A549 (cell line): ENCODE results near the gene RABEPK. TPM values are rescaled to one million over a fixed set of nuclear protein-coding genes. Genes with fewer than 3 reads are reported as not detected.

Source experiments
- ATAC-seq, 2 experiments: fragments of 200-7000 bp in 1 of 2; fragments of >200 bp in 1 of 2; cut with Nextera tagmentation in 1 of 2; cut with Tn5 transposase in 1 of 2; 3 replicates each; pipeline versions ENCODE4 v1.8.0 to v1.9.1; 2018 to 2020; ENCODE audit warnings: mild to moderate bottlenecking in 1 of 2, moderate library complexity in 1 of 2
- CTCF ChIA-PET: fragments of 300-600 bp; sonication (Branson Sonifier 250); formaldehyde crosslinking; extraction: SDS; loops from one replicate; lab custom pipeline; 2021; ENCODE audit warnings: antibody characterized with exemption, inconsistent platforms; lab: Yijun Ruan, JAX
- POLR2A ChIA-PET: fragments of 350-600 bp; formaldehyde crosslinking; extraction: SDS; loops from one replicate; lab custom pipeline; 2021; ENCODE audit warnings: antibody characterized with exemption, inconsistent platforms; lab: Yijun Ruan, JAX
- DNase-seq, 2 experiments: peaks; one replicate each; pipeline versions ENCODE4 v3.0.0 to v3.0.0-alpha.2; 2011 to 2016; ENCODE audit warnings: low read depth in 1 of 2, low spot score in 1 of 2
- FAIRE-seq: peaks from 2 replicates; lab custom pipeline; 2011; peaks lifted over from hg19 to GRCh38; lab: Jason Lieb, UNC
- H3K27ac ChIP-seq, 2 experiments: fragments of >200 bp; sonication (Bioruptor Twin); formaldehyde crosslinking; 3 replicates each; pipeline ENCODE4 v1.5.1; 2016 to 2017
- H3K4me1 ChIP-seq: fragments of >200 bp; sonication (Bioruptor Twin); formaldehyde crosslinking; 3 replicates; pipeline ENCODE4 v1.6.1; 2016
- H3K4me2 ChIP-seq: fragments of >200 bp; sonication (Bioruptor Twin); formaldehyde crosslinking; 3 replicates; pipeline ENCODE4 v1.6.1; 2016
- H3K4me3 ChIP-seq: fragments of >200 bp; sonication (Bioruptor Twin); formaldehyde crosslinking; 3 replicates; pipeline ENCODE4 v1.5.1; 2016
- H3K9me3 ChIP-seq: fragments of >200 bp; sonication (Bioruptor Twin); formaldehyde crosslinking; 3 replicates; pipeline ENCODE4 v1.6.1; 2016
- CBX2 ChIP-seq: fragments of 200-600 bp; sonication (generic); IDR thresholded peaks from 2 replicates; pipeline ENCODE4 v1.6.1; 2016; ENCODE audit warnings: low read depth, mild to moderate bottlenecking, borderline replicate concordance
- CBX8 ChIP-seq: fragments of 200-600 bp; sonication (generic); IDR thresholded peaks from 2 replicates; pipeline ENCODE4 v1.6.1; 2016
- CHD2 ChIP-seq: fragments of 150-350 bp; IDR thresholded peaks from 2 replicates; pipeline ENCODE4 v1.6.1; 2014; ENCODE audit warnings: low read length; ENCODE audit not compliant: partially characterized antibody
- CHD4 ChIP-seq: fragments of 200-600 bp; sonication (generic); IDR thresholded peaks from 2 replicates; pipeline ENCODE4 v1.6.1; 2016; ENCODE audit warnings: antibody characterized with exemption, mild to moderate bottlenecking, borderline replicate concordance
- EP300 ChIP-seq, 2 experiments: fragments of >200 bp; sonication (Bioruptor Twin); formaldehyde crosslinking; IDR thresholded peaks; 2 replicates in 1 of 2; 3 replicates in 1 of 2; pipeline ENCODE4 v1.6.1; 2016 to 2017
- FOSL2 ChIP-seq, 2 experiments: fragments of 450-650 bp in 1 of 2; fragments of >200 bp in 1 of 2; sonication (Bioruptor Twin) in 1 of 2; formaldehyde crosslinking; IDR thresholded peaks; 2 replicates each; pipeline versions ENCODE4 v1.5.0 to v1.6.1; 2016 to 2020; ENCODE audit warnings: mild to moderate bottlenecking in 1 of 2, moderate library complexity in 1 of 2
- HDAC2 ChIP-seq: fragments of 200-600 bp; sonication (generic); IDR thresholded peaks from 2 replicates; pipeline ENCODE4 v1.6.1; 2016
- HEYL ChIP-seq: fragments of 250-450 bp; sonication (Bioruptor Pico); IDR thresholded peaks from 2 replicates; pipeline ENCODE4 v1.8.0; 2021; ENCODE audit warnings: mild to moderate bottlenecking, moderate library complexity
- HOXA7 ChIP-seq: fragments of 250-450 bp; sonication (Bioruptor Pico); IDR thresholded peaks from 2 replicates; pipeline ENCODE4 v1.5.0; 2020; ENCODE audit warnings: mild to moderate bottlenecking, moderate library complexity
- HOXB5 ChIP-seq: fragments of 250-450 bp; sonication (Bioruptor Pico); IDR thresholded peaks from 2 replicates; pipeline ENCODE4 v1.5.0; 2020; ENCODE audit warnings: mild to moderate bottlenecking, moderate library complexity
- JUNB ChIP-seq: fragments of >200 bp; sonication (Bioruptor Twin); formaldehyde crosslinking; IDR thresholded peaks from 2 replicates; pipeline ENCODE4 v1.6.1; 2016
- MAZ ChIP-seq: fragments of 150-350 bp; IDR thresholded peaks from 2 replicates; pipeline ENCODE4 v1.6.1; 2014; ENCODE audit warnings: antibody characterized with exemption, low read depth, low read length, borderline replicate concordance
- MYC ChIP-seq: IDR thresholded peaks from 2 replicates; pipeline ENCODE4 v1.6.1; 2012; ENCODE audit warnings: mild to moderate bottlenecking, inconsistent platforms, low read length, improper control_type of control experiment, borderline replicate concordance
- RAD21 ChIP-seq, 2 experiments: fragments of >200 bp in 1 of 2; sonication (Bioruptor Twin) in 1 of 2; formaldehyde crosslinking in 1 of 2; IDR thresholded peaks in 1 of 2; conservative IDR thresholded peaks in 1 of 2; 2 replicates in 1 of 2; 3 replicates in 1 of 2; pipeline ENCODE4 v1.6.1; 2012 to 2018; ENCODE audit warnings: inconsistent platforms in 1 of 2
- RARB ChIP-seq: fragments of 250-450 bp; sonication (Bioruptor Pico); IDR thresholded peaks from 2 replicates; pipeline ENCODE4 v1.8.0; 2021; ENCODE audit warnings: mild to moderate bottlenecking, moderate library complexity
- RNF2 ChIP-seq: fragments of 200-600 bp; sonication (generic); IDR thresholded peaks from 2 replicates; pipeline ENCODE4 v1.6.1; 2016; ENCODE audit warnings: low read depth, mild to moderate bottlenecking, antibody characterized with exemption, moderate library complexity, borderline replicate concordance
- SMC3 ChIP-seq: fragments of >200 bp; sonication (Bioruptor Twin); formaldehyde crosslinking; IDR thresholded peaks from 3 replicates; pipeline ENCODE4 v1.6.1; 2018; ENCODE audit warnings: inconsistent platforms
- SREBF2 ChIP-seq: fragments of 450-650 bp; IDR thresholded peaks from 2 replicates; pipeline ENCODE4 v1.6.1; 2014; ENCODE audit warnings: mild to moderate bottlenecking, moderate library complexity
- TP53 ChIP-seq: fragments of 250-450 bp; sonication (Bioruptor Pico); IDR thresholded peaks from 2 replicates; pipeline ENCODE4 v1.5.0; 2021; ENCODE audit warnings: mild to moderate bottlenecking, moderate library complexity
- ZNF302 ChIP-seq: fragments of 250-450 bp; sonication (Bioruptor Pico); IDR thresholded peaks from 2 replicates; pipeline ENCODE4 v1.9.0; 2021; ENCODE audit warnings: inconsistent platforms, mild to moderate bottlenecking, moderate library complexity
- ZSCAN20 ChIP-seq: fragments of 250-450 bp; sonication (Bioruptor Pico); IDR thresholded peaks from 2 replicates; pipeline ENCODE4 v1.8.0; 2022; ENCODE audit warnings: mild to moderate bottlenecking, moderate library complexity
- WGBS: methylation state at CpG from one replicate; pipeline ENCODE4 v1.1.6; 2017; ENCODE audit errors: missing lambda C conversion rate; 5-methylcytosine and 5-hydroxymethylcytosine counted together
- polyA plus RNA-seq, 4 experiments: library from polyadenylated mRNA; depleted of rRNA in 3 of 4; stranded (reverse); fragments of >200 nt; fragmentation: RNase III in 1 of 4; extraction: RNeasy Plus Mini Kit Qiagen cat#74134 plus additional on column Dnase treatment in 1 of 4; gene quantifications; 2 replicates in 3 of 4; 3 replicates in 1 of 4; pipeline ENCODE4 v1.2.3, GENCODE V29; 2011 to 2017
- TF ChIP-seq, protein P1 (sequence below): fragments of 200-600 bp; sonication (generic); IDR thresholded peaks from 2 replicates; pipeline ENCODE4 v1.6.1; 2016; ENCODE audit warnings: antibody characterized with exemption, mild to moderate bottlenecking, moderate library complexity
- TF ChIP-seq, protein P2 (sequence below): fragments of >200 bp; sonication (Bioruptor Twin); formaldehyde crosslinking; IDR thresholded peaks from 2 replicates; pipeline ENCODE4 v1.6.1; 2016
- TF ChIP-seq, protein P3 (sequence below): fragments of >200 bp; sonication (Bioruptor Twin); formaldehyde crosslinking; IDR thresholded peaks from 3 replicates; pipeline ENCODE4 v1.6.1; 2016

The RABEPK gene
- polyA plus RNA-seq, 2 of the 4 experiments (the other 2 are of a cell fraction) = 41.9 to 50.1 TPM

DNA sequence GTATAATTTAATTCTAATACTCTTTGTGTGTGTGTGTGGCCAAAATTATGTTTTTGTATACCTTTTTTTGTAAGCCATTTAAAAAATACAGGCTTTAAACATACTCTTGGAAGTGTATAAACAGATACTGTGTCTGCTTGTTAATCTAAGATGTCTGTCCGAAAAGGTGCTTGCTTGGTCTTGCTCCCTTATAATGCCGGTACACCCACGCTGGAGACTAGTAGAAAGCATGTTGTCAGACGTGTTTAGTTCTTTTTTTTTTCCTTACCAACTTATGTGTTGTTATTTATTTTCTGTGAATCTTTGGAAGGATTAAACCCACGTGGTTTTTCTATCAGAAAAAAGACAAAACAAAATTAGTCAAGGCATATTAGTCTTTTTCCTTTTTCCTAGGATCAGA lies 70.7 kb downstream of the RABEPK start:
- POLR2A ChIA-PET = no interaction called here
- peaks cover 18% of the 10 kb centered on the region for H3K4me1 ChIP-seq
- no peak for DNase-seq
- WGBS = 91% methylated on average over 5 of the region's 5 CpGs
- no peaks in the 10 kb centered on the region for H3K9me3 ChIP-seq
- no peak overlapping the region for H3K27ac ChIP-seq
- no peak overlapping the region for H3K4me2 ChIP-seq
- CTCF ChIA-PET = interaction anchor here (4.1 kb wide), 1 partner anchor 15 kb away, joined by 14 read pairs; no protein-coding TSS in a partner anchor
- TF ChIP-seq RAD21 (conservative IDR thresholded peaks at IDR 0.05 in 1 of 2, IDR thresholded peaks at IDR 0.05 in 1 of 2) = no peak
- TF ChIP-seq RNF2 = no peak
- TF ChIP-seq HOXB5 (CRISPR knock-in tag) = no peak
- no peak for TF ChIP-seq SREBF2
- TF ChIP-seq, protein P1, sequence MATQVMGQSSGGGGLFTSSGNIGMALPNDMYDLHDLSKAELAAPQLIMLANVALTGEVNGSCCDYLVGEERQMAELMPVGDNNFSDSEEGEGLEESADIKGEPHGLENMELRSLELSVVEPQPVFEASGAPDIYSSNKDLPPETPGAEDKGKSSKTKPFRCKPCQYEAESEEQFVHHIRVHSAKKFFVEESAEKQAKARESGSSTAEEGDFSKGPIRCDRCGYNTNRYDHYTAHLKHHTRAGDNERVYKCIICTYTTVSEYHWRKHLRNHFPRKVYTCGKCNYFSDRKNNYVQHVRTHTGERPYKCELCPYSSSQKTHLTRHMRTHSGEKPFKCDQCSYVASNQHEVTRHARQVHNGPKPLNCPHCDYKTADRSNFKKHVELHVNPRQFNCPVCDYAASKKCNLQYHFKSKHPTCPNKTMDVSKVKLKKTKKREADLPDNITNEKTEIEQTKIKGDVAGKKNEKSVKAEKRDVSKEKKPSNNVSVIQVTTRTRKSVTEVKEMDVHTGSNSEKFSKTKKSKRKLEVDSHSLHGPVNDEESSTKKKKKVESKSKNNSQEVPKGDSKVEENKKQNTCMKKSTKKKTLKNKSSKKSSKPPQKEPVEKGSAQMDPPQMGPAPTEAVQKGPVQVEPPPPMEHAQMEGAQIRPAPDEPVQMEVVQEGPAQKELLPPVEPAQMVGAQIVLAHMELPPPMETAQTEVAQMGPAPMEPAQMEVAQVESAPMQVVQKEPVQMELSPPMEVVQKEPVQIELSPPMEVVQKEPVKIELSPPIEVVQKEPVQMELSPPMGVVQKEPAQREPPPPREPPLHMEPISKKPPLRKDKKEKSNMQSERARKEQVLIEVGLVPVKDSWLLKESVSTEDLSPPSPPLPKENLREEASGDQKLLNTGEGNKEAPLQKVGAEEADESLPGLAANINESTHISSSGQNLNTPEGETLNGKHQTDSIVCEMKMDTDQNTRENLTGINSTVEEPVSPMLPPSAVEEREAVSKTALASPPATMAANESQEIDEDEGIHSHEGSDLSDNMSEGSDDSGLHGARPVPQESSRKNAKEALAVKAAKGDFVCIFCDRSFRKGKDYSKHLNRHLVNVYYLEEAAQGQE = no peak
- no peak for TF ChIP-seq HOXA7 (CRISPR knock-in tag)
- no peak for TF ChIP-seq SMC3
- TF ChIP-seq ZSCAN20 (CRISPR knock-in tag) = no peak
- no peak for TF ChIP-seq CHD2
- no peak for TF ChIP-seq HEYL
- TF ChIP-seq RARB = no peak
- TF ChIP-seq JUNB = no peak
- no peak for TF ChIP-seq CBX8
- no peak overlapping the region for H3K4me3 ChIP-seq
- no peak for ATAC-seq
- no peak for FAIRE-seq

DNA sequence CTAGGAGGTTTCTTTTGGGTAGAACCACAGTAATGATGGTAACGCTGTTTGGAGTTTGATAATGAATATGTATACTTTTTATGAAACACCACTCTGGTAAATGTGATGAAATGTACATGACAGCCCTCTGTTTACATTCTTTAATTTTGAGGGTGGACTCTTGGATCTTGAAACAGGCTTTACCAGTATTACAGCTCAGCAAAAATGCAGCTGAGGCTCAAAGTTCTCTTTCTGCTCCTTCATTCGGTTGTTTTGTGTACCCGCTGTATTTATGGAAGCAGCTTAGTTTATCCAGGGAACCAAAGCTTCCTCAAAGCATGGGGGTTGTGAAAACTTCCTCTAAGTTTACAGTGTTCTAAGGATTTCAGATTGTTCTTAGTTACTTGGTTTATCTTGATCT lies 72.4 kb downstream of the RABEPK start:
- CTCF ChIA-PET = interaction anchor here (0.6 to 1.3 kb wide), 3 partner anchors 9 to 18 kb away, joined by 3 to 5 read pairs (median 4); no protein-coding TSS in a partner anchor
- no peaks in the 10 kb centered on the region for H3K9me3 ChIP-seq
- H3K4me3 ChIP-seq = no peak overlapping the region
- peak overlapping the region in 1 of 2 experiments; percentile 47; a peak in 1 of 6 replicates for H3K27ac ChIP-seq
- POLR2A ChIA-PET = interaction anchor here (1.6 kb wide), 1 partner anchor 31 kb away, joined by 5 read pairs; the partner anchor contains the start of gene HSPA5
- H3K4me1 ChIP-seq = peaks cover 25% of the 10 kb centered on the region
- DNase-seq (no peak), FAIRE-seq (no peak), ATAC-seq (peak in 1 of 2 experiments; percentile 37; a peak in 2 of 6 replicates)
- H3K4me2 ChIP-seq = peak overlapping the region; percentile 67
- WGBS = 47% methylated on average over 3 of the region's 3 CpGs
- TF ChIP-seq FOSL2 (IDR thresholded peaks at IDR 0.05) (no peak), FOSL2 (CRISPR knock-in tag; IDR thresholded peaks at IDR 0.05) (no peak)

DNA sequence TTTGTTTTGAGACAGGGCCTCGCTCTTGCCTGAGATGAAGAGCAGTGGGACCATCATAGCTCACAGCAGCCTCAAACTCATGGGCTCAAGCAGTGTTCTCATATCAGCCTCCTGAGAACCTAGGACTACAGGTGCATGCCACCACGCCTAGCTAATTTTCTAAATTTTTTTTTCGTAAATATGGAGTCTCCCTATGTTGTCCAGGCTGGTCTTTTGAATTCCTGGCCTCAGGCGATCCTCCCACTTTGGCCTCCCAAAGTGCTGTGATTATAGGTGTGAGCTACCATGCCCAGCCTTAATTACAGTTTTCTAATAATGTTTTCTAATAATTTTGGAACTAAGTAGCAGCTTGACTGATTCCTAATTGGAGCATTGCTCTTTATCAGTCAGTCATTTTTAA lies 76.4 kb downstream of the RABEPK start:
- no peak overlapping the region for H3K4me3 ChIP-seq
- POLR2A ChIA-PET = interaction anchor here (1.1 kb wide), 1 partner anchor 35 kb away, joined by 3 read pairs; the partner anchor contains the start of gene HSPA5
- no peak overlapping the region for H3K4me2 ChIP-seq
- H3K4me1 ChIP-seq = peaks cover 22% of the 10 kb centered on the region
- 94% methylated on average over 4 of the region's 4 CpGs for WGBS
- FAIRE-seq (no peak), DNase-seq (no peak), ATAC-seq (no peak)
- H3K27ac ChIP-seq = no peak overlapping the region
- TF ChIP-seq HDAC2 (no peak), MYC (no peak), CBX2 (no peak), TP53 (CRISPR knock-in tag) (no peak), CHD4 (no peak), ZNF302 (no peak), MAZ (no peak), ZSCAN20 (CRISPR knock-in tag) (no peak), EP300 (IDR thresholded peaks at IDR 0.05) (no peak)
- TF ChIP-seq, protein P2, sequence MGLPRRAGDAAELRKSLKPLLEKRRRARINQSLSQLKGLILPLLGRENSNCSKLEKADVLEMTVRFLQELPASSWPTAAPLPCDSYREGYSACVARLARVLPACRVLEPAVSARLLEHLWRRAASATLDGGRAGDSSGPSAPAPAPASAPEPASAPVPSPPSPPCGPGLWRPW = no peak
- TF ChIP-seq, protein P3, sequence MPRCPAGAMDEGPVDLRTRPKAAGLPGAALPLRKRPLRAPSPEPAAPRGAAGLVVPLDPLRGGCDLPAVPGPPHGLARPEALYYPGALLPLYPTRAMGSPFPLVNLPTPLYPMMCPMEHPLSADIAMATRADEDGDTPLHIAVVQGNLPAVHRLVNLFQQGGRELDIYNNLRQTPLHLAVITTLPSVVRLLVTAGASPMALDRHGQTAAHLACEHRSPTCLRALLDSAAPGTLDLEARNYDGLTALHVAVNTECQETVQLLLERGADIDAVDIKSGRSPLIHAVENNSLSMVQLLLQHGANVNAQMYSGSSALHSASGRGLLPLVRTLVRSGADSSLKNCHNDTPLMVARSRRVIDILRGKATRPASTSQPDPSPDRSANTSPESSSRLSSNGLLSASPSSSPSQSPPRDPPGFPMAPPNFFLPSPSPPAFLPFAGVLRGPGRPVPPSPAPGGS = no peak
- TF ChIP-seq, all 56 proteins: peak for 0
- CTCF ChIA-PET = interaction anchor here (0.9 to 1.6 kb wide), 4 partner anchors 16 to 424 kb away, joined by 3 to 5 read pairs (median 4); partner anchors contain the start of genes GAPVD1 and WDR38
- H3K9me3 ChIP-seq = no peaks in the 10 kb centered on the region
